Vagina (tissue), 2 donors: Measurements from ENCODE around the gene RAD51D.

Experiments used
- POLR2A ChIP-seq, 2 donors: fragments of 450-650 bp; IDR thresholded peaks; one replicate each; pipeline ENCODE4 v1.6.1; 2017; ENCODE audit warnings: antibody characterized with exemption in 2 of 2, mild to moderate bottlenecking in 2 of 2, moderate library complexity in 2 of 2
- TF ChIP-seq, protein P1 (sequence below), 3 experiments: fragments of 450-650 bp in 2 of 3; fragments of 200-600 bp in 1 of 3; sonication (generic) in 1 of 3; IDR thresholded peaks; one replicate each; pipeline ENCODE4 v1.5.1; 2017 to 2019; ENCODE audit warnings: antibody characterized with exemption in 3 of 3, mild to moderate bottlenecking in 2 of 3, moderate library complexity in 2 of 3

DNA sequence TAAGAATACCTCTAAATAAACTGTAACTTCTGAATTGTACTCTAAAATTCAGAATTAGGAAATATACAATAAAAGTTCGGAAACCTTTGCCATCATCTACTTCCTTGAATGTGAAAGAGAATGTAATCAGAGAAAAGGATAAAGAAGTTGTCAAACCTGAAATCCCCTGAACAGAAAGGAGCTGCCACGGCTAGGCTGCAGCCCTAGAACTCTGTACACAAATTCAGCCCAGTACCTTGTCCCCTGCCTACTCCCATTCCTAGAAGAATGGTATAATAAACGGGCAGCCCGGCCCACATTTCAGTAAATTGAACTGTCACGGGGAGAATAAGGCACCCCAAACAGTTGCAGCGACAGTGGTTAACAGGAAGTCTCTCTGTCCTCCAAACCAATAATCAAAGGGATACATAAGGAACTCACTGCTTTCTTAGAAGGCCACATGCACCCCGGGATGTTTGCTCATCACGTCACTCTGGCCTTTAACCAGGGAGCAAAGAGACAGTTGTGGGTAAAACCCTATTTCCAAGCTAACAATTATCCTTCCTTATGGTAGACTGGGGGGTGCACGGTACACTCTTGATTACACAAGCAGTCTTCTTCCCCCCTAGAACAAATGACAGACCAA, 31.8 kb downstream of the RAD51D start:
- TF ChIP-seq, protein P1, sequence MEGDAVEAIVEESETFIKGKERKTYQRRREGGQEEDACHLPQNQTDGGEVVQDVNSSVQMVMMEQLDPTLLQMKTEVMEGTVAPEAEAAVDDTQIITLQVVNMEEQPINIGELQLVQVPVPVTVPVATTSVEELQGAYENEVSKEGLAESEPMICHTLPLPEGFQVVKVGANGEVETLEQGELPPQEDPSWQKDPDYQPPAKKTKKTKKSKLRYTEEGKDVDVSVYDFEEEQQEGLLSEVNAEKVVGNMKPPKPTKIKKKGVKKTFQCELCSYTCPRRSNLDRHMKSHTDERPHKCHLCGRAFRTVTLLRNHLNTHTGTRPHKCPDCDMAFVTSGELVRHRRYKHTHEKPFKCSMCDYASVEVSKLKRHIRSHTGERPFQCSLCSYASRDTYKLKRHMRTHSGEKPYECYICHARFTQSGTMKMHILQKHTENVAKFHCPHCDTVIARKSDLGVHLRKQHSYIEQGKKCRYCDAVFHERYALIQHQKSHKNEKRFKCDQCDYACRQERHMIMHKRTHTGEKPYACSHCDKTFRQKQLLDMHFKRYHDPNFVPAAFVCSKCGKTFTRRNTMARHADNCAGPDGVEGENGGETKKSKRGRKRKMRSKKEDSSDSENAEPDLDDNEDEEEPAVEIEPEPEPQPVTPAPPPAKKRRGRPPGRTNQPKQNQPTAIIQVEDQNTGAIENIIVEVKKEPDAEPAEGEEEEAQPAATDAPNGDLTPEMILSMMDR (IDR thresholded peaks at IDR 0.05): no peak
- no peak for TF ChIP-seq POLR2A (IDR thresholded peaks at IDR 0.05)
